MCF 10A (cell line): ENCODE results near the gene MAP3K5. TPM values are rescaled to one million over a fixed set of nuclear protein-coding genes. Genes with fewer than 3 reads are reported as not detected.

Source experiments
- BruUV-seq: library from RNA; stranded (reverse); fragments of 400-500 nt; replicated peaks from 2 replicates; lab custom pipeline; 2021; lab: Mats Ljungman, UMichigan
- CTCF ChIA-PET: fragments of 300-600 bp; sonication (Branson Sonifier 250); formaldehyde crosslinking; extraction: SDS; loops from one replicate; lab custom pipeline; 2021; ENCODE audit warnings: antibody characterized with exemption, inconsistent platforms; lab: Yijun Ruan, JAX
- POLR2A ChIA-PET: fragments of 300-600, 350-650 bp; sonication (Branson Sonifier 250); formaldehyde crosslinking; extraction: SDS; loops from one replicate; lab custom pipeline; 2020; ENCODE audit warnings: antibody characterized with exemption, inconsistent platforms; lab: Yijun Ruan, JAX
- DNase-seq: peaks from one replicate; pipeline ENCODE4 v3.0.0-alpha.2; 2018; ENCODE audit not compliant: unreplicated experiment
- H3K27ac Mint-ChIP-seq: one replicate; pipeline ENCODE4 v1.8.0; 2022; ENCODE audit warnings: mild to moderate bottlenecking, low read depth, mixed read lengths; ENCODE audit not compliant: unreplicated experiment
- H3K27me3 Mint-ChIP-seq: one replicate; pipeline ENCODE4 v1.8.0; 2022; ENCODE audit warnings: mixed read lengths; ENCODE audit not compliant: insufficient read depth, unreplicated experiment
- H3K36me3 Mint-ChIP-seq: one replicate; pipeline ENCODE4 v1.8.0; 2022; ENCODE audit warnings: mild to moderate bottlenecking, moderate library complexity, mixed read lengths; ENCODE audit not compliant: insufficient read depth, unreplicated experiment
- H3K4me1 Mint-ChIP-seq: one replicate; pipeline ENCODE4 v1.8.0; 2022; ENCODE audit warnings: mixed read lengths; ENCODE audit not compliant: insufficient read depth, unreplicated experiment
- H3K4me3 Mint-ChIP-seq: one replicate; pipeline ENCODE4 v1.8.0; 2022; ENCODE audit warnings: mild to moderate bottlenecking, moderate library complexity, mixed read lengths; ENCODE audit not compliant: unreplicated experiment
- H3K9me3 Mint-ChIP-seq: one replicate; pipeline ENCODE4 v1.8.0; 2022; ENCODE audit warnings: mixed read lengths; ENCODE audit not compliant: unreplicated experiment
- CTCF ChIP-seq: fragments of 200-600 bp; IDR thresholded peaks from one replicate; pipeline ENCODE4 v1.8.0; 2022; ENCODE audit warnings: antibody characterized with exemption, mild to moderate bottlenecking; ENCODE audit not compliant: unreplicated experiment
- intact Hi-C: fragments of 100-400 bp; cut with micrococcal nuclease; formaldehyde crosslinking; loops from 2 replicates; pipeline ENCODE4 v1.14.1; 2022
- total RNA-seq: library from RNA; stranded (reverse); gene quantifications from 2 replicates; pipeline ENCODE4 v1.2.3, GENCODE V29; 2022

The MAP3K5 gene
- total RNA-seq, 1 experiment from 2014 or later: 8.4 TPM

DNA sequence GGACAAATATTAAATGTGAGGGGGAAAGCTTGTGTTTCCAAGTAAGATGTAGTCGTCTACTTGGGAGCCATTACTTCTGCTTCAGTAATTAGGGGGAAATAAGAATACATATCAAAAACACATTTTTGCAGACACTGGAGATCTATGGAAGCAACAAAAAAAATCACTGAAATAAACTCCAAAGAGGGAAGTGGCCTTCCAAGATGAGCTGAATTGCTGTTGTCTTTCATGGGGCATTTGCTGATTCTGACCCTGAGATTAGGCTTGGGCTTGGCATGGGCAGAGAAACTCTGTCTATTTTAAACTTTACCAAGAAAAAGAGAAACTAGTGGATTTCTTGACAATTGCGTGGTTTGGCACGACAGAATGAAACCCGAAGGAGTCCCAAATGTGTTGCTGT is 120.1 kb downstream of the MAP3K5 start:
- H3K27ac Mint-ChIP-seq: no peak overlapping the region
- H3K9me3 Mint-ChIP-seq: peaks cover 6% of the 10 kb centered on the region
- CTCF ChIA-PET: interaction anchor here (1.7 to 1.9 kb wide), 2 partner anchors 28 to 120 kb away, joined by 5 to 6 read pairs; partner anchors contain the start of gene MAP3K5
- peaks cover 16% of the 10 kb centered on the region for H3K4me1 Mint-ChIP-seq
- TF ChIP-seq CTCF: no peak
- no peak overlapping the region for H3K4me3 Mint-ChIP-seq
- H3K36me3 Mint-ChIP-seq: no peaks in the 10 kb centered on the region
- intact Hi-C loops: no loop called here
- no peak for DNase-seq
- POLR2A ChIA-PET: interaction anchor here (1.2 to 2.4 kb wide), 3 partner anchors 25 to 118 kb away, joined by 4 to 11 read pairs (median 5); no protein-coding TSS in a partner anchor
- BruUV-seq: no TSS peak
- H3K27me3 Mint-ChIP-seq: no peaks in the 10 kb centered on the region

GRCh38 chr6:136669299-136669699 is 123.0 kb downstream of the MAP3K5 start:
- CTCF ChIA-PET: interaction anchor here (0.6 to 6.0 kb wide), 3 partner anchors 25 to 123 kb away, joined by 3 to 49 read pairs (median 23); partner anchors contain the start of gene MAP3K5
- Mint-ChIP-seq H3K4me3 (peak overlapping the region; percentile 5), H3K27ac (peak overlapping the region; percentile 47), H3K9me3 (peaks cover 6% of the 10 kb centered on the region), H3K36me3 (peaks cover 4% of the 10 kb centered on the region), H3K27me3 (no peaks in the 10 kb centered on the region), H3K4me1 (peaks cover 16% of the 10 kb centered on the region)
- TF ChIP-seq CTCF: no peak
- BruUV-seq: no TSS peak
- POLR2A ChIA-PET: interaction anchor here (0.7 to 2.9 kb wide), 18 partner anchors 9 to 379 kb away, joined by 3 to 51 read pairs (median 4); partner anchors contain the start of genes BCLAF1, MAP3K5 and PEX7
- intact Hi-C loops: no loop called here
- peak; percentile 92 for DNase-seq

DNA sequence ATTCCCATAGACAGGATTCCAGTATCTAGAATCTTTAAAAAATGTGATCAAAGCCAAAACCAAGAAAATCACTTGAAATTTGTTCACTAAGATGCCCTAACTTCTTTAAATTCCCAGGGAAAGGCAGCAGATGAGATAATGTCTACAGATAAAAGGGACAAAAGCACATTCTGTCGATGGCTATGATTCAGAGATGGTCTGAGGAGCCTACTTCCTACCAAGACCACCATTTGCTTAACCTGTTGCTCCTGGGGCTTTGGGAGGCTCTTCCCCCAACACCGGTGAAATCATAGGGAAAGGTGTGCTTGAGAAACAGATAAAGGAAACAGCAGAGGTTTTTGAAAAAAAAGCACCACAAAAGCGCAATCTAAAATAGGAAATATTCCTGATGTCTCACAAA is 123.7 kb downstream of the MAP3K5 start:
- Mint-ChIP-seq H3K4me1 (peaks cover 16% of the 10 kb centered on the region), H3K4me3 (peak overlapping the region; percentile 14), H3K9me3 (peaks cover 4% of the 10 kb centered on the region), H3K27ac (peak overlapping the region; percentile 47), H3K27me3 (no peaks in the 10 kb centered on the region), H3K36me3 (peaks cover 6% of the 10 kb centered on the region)
- no peak for TF ChIP-seq CTCF
- intact Hi-C loops: no loop called here
- no TSS peak for BruUV-seq
- no peak for DNase-seq
- POLR2A ChIA-PET: interaction anchor here (0.7 to 2.9 kb wide), 14 partner anchors 9 to 123 kb away, joined by 3 to 51 read pairs (median 5); partner anchors contain the start of gene MAP3K5
- CTCF ChIA-PET: interaction anchor here (0.6 to 6.0 kb wide), 5 partner anchors 17 to 300 kb away, joined by 3 to 49 read pairs (median 3); partner anchors contain the start of gene MAP3K5

DNA sequence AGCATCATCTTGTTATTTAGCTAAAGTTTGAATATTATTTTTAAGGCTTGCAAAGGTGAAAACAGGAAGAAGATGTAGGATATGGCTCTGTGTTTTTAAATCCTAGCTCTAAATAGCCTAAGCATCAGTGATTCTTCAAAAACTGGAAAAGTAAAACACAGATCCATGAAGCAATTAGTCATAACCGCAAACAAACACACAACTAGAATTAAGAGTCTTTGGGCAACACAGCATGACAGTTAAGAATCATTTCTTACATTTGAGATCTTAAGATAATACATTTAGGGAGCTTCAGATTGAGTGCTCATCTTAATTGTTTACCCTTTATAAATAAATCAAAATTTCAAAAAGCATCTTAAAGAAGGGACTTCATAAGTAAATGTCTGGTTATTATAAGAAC is 126.2 kb downstream of the MAP3K5 start:
- Mint-ChIP-seq H3K27ac (no peak overlapping the region), H3K4me1 (peaks cover 16% of the 10 kb centered on the region), H3K9me3 (no peaks in the 10 kb centered on the region), H3K27me3 (no peaks in the 10 kb centered on the region), H3K4me3 (no peak overlapping the region), H3K36me3 (peaks cover 6% of the 10 kb centered on the region)
- DNase-seq: no peak
- BruUV-seq: no TSS peak
- TF ChIP-seq CTCF: no peak
- ChIA-PET CTCF (interaction anchor here (6.0 kb wide), 1 partner anchor 21 kb away, joined by 49 read pairs; no protein-coding TSS in a partner anchor), POLR2A (interaction anchor here (1.4 kb wide), 1 partner anchor 125 kb away, joined by 15 read pairs; the partner anchor contains the start of gene MAP3K5)
- intact Hi-C loops: no loop called here
